HepG2 (cell line): ENCODE results near the gene PLLP. TPM values are rescaled to one million over a fixed set of nuclear protein-coding genes. Genes with fewer than 3 reads are reported as not detected.

Source experiments
- CCAR2 ChIP-seq: fragments of 200-400 bp; formaldehyde crosslinking; optimal IDR thresholded peaks from 2 replicates; pipeline ENCODE3; 2018; ENCODE audit warnings: low read depth, mild to moderate bottlenecking, low read length, moderate library complexity
- CREB3 ChIP-seq: sonication (generic); formaldehyde crosslinking; IDR thresholded peaks from 2 replicates; pipeline ENCODE4 v1.5.0; 2020; ENCODE audit warnings: missing genetic modification reagents
- ELK4 ChIP-seq: sonication (generic); formaldehyde crosslinking; IDR thresholded peaks from 2 replicates; pipeline ENCODE4 v1.9.0; 2021; ENCODE audit warnings: missing genetic modification reagents, borderline replicate concordance
- HNF4G ChIP-seq, 2 experiments: sonication (generic) in 1 of 2; formaldehyde crosslinking in 1 of 2; IDR thresholded peaks; 2 replicates each; pipeline versions ENCODE4 v1.4.0 to v1.6.1; 2011 to 2020; ENCODE audit warnings: borderline replicate concordance in 2 of 2, low read depth in 2 of 2, mild to moderate bottlenecking in 2 of 2, low read length in 1 of 2, missing genetic modification reagents in 1 of 2, moderate library complexity in 1 of 2
- MAZ ChIP-seq, 2 experiments: sonication (generic) in 1 of 2; formaldehyde crosslinking in 1 of 2; IDR thresholded peaks; 2 replicates each; pipeline versions ENCODE4 v1.5.0 to v1.6.1; 2012 to 2020; ENCODE audit warnings: low read depth in 2 of 2, mild to moderate bottlenecking in 2 of 2, borderline replicate concordance in 1 of 2, improper control_type of control experiment in 1 of 2, low read length in 1 of 2, missing genetic modification reagents in 1 of 2, moderate library complexity in 1 of 2
- MTERF4 ChIP-seq: sonication (generic); formaldehyde crosslinking; IDR thresholded peaks from 2 replicates; pipeline ENCODE4 v1.8.0; 2023; ENCODE audit warnings: mild to moderate bottlenecking, missing genetic modification reagents
- ZFP37 ChIP-seq: sonication (generic); formaldehyde crosslinking; IDR thresholded peaks from 2 replicates; pipeline ENCODE4 v1.4.0; 2020; ENCODE audit warnings: missing genetic modification reagents, borderline replicate concordance
- ZNF547 ChIP-seq: sonication (generic); formaldehyde crosslinking; IDR thresholded peaks from 2 replicates; pipeline ENCODE4 v1.5.1; 2020; ENCODE audit warnings: mild to moderate bottlenecking, missing genetic modification reagents
- ZNF564 ChIP-seq: sonication (generic); formaldehyde crosslinking; IDR thresholded peaks from 2 replicates; pipeline ENCODE4 v1.8.1; 2023; ENCODE audit warnings: mild to moderate bottlenecking, missing genetic modification reagents
- ZNF773 ChIP-seq: sonication (generic); formaldehyde crosslinking; IDR thresholded peaks from 2 replicates; pipeline ENCODE4 v1.4.0; 2020; ENCODE audit warnings: missing genetic modification reagents, borderline replicate concordance
- polyA plus RNA-seq, 8 experiments: library from polyadenylated mRNA; depleted of rRNA in 3 of 8; stranded (reverse) in 7 of 8; unstranded in 1 of 8; fragments of >200 nt; fragmentation: Illumina TruSeq in 4 of 8; extraction: Trizol in 4 of 8; gene quantifications; 2 replicates each; pipeline versions ENCODE4 v1.2.1 to v1.2.3, GENCODE V29; 2011 to 2016; ENCODE audit warnings: low read depth in 4 of 8, missing spikeins in 1 of 8, mixed read lengths in 1 of 8; ENCODE audit not compliant: insufficient read depth in 1 of 8
- total RNA-seq, 5 experiments: library from RNA; depleted of rRNA; stranded (reverse); fragments of >200 nt; fragmentation: Illumina TruSeq; extraction: Trizol; gene quantifications; 2 replicates each; pipeline ENCODE4 v1.2.3, GENCODE V29; 2016; ENCODE audit warnings: low read depth in 1 of 5
- TF ChIP-seq, protein P1 (sequence below): sonication (generic); formaldehyde crosslinking; IDR thresholded peaks from 2 replicates; pipeline ENCODE4 v1.4.0; 2020; ENCODE audit warnings: mild to moderate bottlenecking, missing genetic modification reagents, borderline replicate concordance
- TF ChIP-seq, protein P2 (sequence below): IDR thresholded peaks from 2 replicates; pipeline ENCODE4 v1.6.1; 2016; ENCODE audit warnings: missing genetic modification reagents, missing compliant biosample characterization
- TF ChIP-seq, protein P3 (sequence below): sonication (generic); formaldehyde crosslinking; IDR thresholded peaks from 2 replicates; pipeline ENCODE4 v1.4.0; 2020; ENCODE audit warnings: missing genetic modification reagents

Gene PLLP
- total and polyA plus RNA-seq, 2 of the 13 experiments (the other 11 are each of a cell fraction or from before 2014, with no cell fraction given), result 60.6 to 127 TPM

DNA sequence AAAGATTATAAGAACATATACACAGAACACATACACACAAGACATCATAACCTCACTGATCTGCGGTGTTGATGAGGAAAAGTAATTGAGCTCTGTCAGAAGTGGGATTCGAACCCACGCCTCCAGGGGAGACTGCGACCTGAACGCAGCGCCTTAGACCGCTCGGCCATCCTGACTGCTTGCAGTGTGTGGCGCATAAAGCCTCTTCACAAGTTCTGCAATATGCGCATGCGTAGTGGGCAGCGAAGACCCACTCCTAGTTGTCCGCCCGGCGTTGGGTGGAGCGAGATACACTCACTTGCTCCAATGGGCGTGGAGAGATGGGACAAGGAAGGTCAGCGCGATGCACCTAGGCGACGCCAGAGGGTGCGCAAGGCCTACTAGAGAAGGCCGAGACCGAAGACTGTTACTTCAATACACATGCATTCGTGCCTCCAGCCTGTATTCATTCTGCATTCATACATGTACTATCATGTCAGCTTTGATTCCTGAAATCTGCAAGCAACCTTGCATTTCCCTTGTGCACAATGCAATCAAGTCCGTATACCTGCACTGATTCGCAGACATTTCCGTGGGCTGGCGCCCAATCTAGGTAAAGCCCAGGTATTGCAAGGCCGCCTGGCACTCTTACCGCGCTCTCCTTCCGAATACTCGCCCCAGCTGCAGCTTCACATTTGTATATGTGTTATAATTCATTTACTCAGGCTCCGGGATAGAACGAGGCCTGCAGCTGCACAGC is 16.1 kb upstream of the PLLP start (continued):
- 0 out of 2 replicates have a peak, but pooled peaks have one; percentile 19 for TF ChIP-seq MTERF4
- no peak for TF ChIP-seq ELK4 (CRISPR knock-in tag)
- TF ChIP-seq ZNF773 (CRISPR knock-in tag), result no peak
- TF ChIP-seq MAZ (IDR thresholded peaks at IDR 0.05; ENCODE audit: borderline replicate concordance, low read depth, low read length), result peak; percentile 66; the same call in 1 of the 2 replicates
- peak; percentile 93; the same call in 1 of the 2 replicates for TF ChIP-seq MAZ (CRISPR knock-in tag; IDR thresholded peaks at IDR 0.05; ENCODE audit: low read depth)
- TF ChIP-seq, protein P1, sequence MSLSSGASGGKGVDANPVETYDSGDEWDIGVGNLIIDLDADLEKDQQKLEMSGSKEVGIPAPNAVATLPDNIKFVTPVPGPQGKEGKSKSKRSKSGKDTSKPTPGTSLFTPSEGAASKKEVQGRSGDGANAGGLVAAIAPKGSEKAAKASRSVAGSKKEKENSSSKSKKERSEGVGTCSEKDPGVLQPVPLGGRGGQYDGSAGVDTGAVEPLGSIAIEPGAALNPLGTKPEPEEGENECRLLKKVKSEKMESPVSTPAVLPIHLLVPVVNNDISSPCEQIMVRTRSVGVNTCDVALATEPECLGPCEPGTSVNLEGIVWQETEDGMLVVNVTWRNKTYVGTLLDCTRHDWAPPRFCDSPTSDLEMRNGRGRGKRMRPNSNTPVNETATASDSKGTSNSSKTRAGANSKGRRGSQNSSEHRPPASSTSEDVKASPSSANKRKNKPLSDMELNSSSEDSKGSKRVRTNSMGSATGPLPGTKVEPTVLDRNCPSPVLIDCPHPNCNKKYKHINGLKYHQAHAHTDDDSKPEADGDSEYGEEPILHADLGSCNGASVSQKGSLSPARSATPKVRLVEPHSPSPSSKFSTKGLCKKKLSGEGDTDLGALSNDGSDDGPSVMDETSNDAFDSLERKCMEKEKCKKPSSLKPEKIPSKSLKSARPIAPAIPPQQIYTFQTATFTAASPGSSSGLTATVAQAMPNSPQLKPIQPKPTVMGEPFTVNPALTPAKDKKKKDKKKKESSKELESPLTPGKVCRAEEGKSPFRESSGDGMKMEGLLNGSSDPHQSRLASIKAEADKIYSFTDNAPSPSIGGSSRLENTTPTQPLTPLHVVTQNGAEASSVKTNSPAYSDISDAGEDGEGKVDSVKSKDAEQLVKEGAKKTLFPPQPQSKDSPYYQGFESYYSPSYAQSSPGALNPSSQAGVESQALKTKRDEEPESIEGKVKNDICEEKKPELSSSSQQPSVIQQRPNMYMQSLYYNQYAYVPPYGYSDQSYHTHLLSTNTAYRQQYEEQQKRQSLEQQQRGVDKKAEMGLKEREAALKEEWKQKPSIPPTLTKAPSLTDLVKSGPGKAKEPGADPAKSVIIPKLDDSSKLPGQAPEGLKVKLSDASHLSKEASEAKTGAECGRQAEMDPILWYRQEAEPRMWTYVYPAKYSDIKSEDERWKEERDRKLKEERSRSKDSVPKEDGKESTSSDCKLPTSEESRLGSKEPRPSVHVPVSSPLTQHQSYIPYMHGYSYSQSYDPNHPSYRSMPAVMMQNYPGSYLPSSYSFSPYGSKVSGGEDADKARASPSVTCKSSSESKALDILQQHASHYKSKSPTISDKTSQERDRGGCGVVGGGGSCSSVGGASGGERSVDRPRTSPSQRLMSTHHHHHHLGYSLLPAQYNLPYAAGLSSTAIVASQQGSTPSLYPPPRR (CRISPR knock-in tag), result 0 out of 2 replicates have a peak, but pooled peaks have one; percentile 18
- 0 out of 2 replicates have a peak, but pooled peaks have one; percentile 2 for TF ChIP-seq ZNF564 (CRISPR knock-in tag)
- TF ChIP-seq, protein P2, sequence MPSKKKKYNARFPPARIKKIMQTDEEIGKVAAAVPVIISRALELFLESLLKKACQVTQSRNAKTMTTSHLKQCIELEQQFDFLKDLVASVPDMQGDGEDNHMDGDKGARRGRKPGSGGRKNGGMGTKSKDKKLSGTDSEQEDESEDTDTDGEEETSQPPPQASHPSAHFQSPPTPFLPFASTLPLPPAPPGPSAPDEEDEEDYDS (CRISPR knock-in tag), result peak; percentile 89
- 0 out of 2 replicates have a peak, but pooled peaks have one; percentile 23 for TF ChIP-seq ZFP37 (CRISPR knock-in tag)
- TF ChIP-seq CREB3 (CRISPR knock-in tag), result no peak
- TF ChIP-seq ZNF547 (CRISPR knock-in tag), result peak; percentile 80
- no peak for TF ChIP-seq CCAR2
- TF ChIP-seq HNF4G (IDR thresholded peaks at IDR 0.05; ENCODE audit: borderline replicate concordance, low read depth, low read length), result peak; percentile 39; the same call in 1 of the 2 replicates
- TF ChIP-seq HNF4G (CRISPR knock-in tag; IDR thresholded peaks at IDR 0.05; ENCODE audit: borderline replicate concordance, low read depth), result peak; percentile 17; the same call in 1 of the 2 replicates
- TF ChIP-seq, protein P3, sequence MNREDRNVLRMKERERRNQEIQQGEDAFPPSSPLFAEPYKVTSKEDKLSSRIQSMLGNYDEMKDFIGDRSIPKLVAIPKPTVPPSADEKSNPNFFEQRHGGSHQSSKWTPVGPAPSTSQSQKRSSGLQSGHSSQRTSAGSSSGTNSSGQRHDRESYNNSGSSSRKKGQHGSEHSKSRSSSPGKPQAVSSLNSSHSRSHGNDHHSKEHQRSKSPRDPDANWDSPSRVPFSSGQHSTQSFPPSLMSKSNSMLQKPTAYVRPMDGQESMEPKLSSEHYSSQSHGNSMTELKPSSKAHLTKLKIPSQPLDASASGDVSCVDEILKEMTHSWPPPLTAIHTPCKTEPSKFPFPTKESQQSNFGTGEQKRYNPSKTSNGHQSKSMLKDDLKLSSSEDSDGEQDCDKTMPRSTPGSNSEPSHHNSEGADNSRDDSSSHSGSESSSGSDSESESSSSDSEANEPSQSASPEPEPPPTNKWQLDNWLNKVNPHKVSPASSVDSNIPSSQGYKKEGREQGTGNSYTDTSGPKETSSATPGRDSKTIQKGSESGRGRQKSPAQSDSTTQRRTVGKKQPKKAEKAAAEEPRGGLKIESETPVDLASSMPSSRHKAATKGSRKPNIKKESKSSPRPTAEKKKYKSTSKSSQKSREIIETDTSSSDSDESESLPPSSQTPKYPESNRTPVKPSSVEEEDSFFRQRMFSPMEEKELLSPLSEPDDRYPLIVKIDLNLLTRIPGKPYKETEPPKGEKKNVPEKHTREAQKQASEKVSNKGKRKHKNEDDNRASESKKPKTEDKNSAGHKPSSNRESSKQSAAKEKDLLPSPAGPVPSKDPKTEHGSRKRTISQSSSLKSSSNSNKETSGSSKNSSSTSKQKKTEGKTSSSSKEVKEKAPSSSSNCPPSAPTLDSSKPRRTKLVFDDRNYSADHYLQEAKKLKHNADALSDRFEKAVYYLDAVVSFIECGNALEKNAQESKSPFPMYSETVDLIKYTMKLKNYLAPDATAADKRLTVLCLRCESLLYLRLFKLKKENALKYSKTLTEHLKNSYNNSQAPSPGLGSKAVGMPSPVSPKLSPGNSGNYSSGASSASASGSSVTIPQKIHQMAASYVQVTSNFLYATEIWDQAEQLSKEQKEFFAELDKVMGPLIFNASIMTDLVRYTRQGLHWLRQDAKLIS, result peak; percentile 76; the same call in 1 of the 2 replicates
